GM19372 (cell line): ENCODE results near the gene ANKRD11.

Experiments used
- ATAC-seq: cut with Tn5 transposase; IDR thresholded peaks from one replicate; pipeline ENCODE4 v1.9.1; 2021; ENCODE audit warnings: mild to moderate bottlenecking, low read depth, moderate library complexity; ENCODE audit not compliant: unreplicated experiment

The ANKRD11 gene

DNA sequence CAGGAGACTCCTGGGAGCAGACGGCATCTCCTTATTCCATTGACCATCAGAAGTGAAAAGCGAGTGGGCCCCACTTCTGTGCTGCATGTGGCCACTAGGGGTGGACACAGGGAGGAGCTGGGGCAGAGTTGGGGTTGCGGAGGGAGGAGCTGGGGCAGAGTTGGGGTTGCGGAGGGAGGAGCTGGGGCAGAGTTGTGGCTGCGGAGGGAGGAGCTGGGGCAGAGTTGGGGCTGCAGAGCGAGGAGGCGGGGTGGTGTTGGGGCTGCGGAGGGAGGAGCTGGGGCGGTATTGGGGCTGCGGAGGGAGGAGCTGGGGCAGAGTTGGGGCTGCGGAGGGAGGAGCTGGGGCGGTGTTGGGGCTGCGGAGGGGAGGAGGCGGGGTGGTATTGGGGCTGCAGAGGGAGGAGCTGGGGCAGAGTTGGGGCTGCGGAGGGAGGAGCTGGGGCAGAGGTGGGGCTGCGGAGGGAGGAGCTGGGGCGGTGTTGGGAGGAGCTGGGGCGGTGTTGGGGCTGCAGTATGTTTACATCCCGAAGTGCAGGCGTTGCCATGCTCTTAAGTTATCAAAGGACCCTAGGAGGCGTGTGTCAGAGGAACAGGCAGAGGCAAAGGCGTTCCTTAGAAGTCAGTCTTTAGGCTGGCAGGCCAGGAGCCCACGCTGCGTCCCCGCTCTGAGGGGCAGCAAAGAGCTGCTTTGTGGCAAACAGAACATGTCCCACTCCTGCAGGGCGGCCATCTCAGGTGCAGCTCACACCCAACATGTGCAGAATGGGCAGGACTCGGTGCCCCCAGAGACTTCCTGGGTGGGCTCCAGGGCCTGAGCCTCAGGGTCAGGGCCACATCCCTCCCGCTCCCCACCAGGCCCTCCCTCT lies 196.9 kb downstream of the ANKRD11 start:
- no peak for ATAC-seq

DNA sequence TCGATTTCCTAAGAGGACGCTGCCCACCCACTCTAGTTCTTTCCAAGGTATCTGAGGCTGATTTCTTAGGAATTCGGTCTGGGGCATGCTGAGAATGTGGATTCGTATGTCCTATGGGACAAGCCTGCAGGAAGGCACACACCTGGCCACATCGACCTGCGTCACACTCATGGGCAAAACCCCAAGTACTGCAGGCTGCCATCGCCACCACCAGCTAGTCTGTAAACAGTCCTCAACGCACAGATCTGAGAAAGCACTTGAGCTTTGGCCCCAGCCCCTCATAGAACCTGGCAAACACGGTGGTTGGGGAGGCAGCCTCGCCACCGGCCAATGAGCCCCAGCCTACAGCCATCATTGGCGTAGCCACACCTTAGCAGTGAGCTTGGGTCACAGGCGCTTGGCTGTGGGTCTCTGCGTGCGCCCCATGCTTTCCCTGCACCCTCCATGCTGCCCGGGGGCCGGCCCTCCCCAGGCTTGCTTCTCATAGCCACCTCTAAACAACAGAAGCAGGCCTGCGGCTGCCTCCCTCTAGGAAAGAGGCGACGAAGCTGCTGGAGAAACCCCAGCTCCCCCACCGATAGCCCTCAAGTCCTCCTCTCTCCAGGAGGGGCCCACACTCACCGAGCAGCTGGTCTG lies 197.8 kb downstream of the ANKRD11 start:
- no peak for ATAC-seq

- ATAC-seq = no peak
Measured at GRCh38 chr16:89291776-89292175, 198.6 kb downstream of the ANKRD11 start.

- ATAC-seq = no peak
Measured at GRCh38 chr16:89291363-89291762, 199.0 kb downstream of the ANKRD11 start.

DNA sequence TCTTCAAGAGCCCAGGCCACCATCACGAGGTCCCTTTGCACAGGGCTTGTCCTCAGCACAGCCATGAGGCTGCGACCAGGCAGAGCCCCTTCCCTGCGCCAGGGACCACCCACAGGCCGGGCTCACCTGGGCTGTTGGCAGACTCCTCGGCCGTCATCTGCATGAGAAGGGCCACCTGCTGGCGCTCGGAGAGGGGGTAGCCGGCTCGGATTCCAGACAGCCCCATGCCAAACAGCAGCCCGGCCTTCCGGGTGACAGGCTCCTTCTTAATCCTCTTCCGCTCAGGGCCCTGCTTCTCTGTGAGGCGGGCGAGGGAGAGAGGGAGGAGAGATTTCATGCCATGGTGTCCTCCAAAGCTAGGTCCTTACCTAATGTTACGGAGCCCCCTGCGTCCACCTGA lies 199.5 kb downstream of the ANKRD11 start:
- ATAC-seq = no peak

DNA sequence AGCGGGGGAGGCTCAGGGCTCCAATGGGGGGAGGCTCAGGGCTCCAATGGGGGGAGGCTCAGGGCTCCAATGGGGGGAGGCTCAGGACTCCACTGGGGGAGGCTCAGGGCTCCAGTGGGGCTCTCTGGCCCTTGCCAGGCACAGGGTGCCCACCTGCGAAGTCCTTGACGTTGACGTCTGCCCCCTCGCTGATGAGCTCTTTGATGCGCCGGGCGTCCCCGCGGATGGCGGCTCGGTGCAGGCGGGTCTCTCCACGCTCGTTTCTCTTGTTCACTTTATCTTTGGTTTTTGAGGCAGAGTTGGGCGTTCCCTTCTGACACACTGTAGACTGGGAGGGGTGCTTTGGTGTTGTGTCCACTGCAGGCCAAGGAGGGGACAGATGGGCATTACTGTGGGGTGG lies 199.9 kb downstream of the ANKRD11 start:
- no peak for ATAC-seq

DNA sequence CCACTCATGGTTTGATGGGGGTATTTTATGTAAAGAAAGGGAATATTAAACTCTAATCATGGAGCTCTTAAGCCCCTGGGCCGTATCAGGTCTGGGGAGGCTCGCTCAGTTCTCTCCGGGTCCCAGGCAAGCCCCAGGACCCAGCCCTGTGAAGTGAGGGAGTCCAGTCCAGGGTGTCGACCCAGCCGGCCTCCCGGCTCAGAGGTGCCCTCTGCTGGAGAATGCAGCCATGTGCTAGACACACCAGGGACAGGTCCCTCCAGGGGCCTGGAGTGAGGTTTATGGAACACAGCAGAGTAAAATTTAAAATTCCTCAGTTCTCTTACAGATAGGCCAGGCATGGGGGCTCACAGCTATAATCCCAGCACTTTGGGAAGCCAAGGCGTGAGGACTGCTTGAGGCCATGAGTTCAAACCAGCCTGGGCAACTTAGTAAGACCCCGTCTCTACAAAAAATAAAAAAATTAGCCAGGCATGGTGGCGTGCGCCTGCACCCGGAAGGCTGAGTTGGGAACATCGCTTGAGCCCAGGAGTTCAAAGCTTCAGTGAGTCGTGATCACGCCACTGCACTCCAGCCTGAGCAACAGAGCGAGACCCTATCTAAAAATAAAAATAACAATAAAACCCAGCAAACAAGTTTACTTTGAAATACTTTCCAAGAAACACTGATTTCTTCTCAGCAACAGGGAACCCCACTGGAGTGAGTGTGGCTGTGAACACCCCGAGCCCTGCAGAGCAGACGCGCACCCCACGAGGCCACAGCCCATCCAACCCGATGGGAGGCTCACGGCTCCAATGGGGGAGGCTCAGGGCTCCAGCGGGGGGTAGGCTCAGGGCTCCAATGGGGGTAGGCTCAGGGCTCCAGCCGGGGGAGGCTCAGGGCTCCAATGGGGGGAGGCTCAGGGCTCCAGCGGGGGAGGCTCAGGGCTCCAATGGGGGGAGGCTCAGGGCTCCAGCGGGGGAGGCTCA lies 200.6 kb downstream of the ANKRD11 start:
- ATAC-seq = no peak

GRCh38 chr16:89288966-89289365 lies 201.4 kb downstream of the ANKRD11 start:
- no peak for ATAC-seq

DNA sequence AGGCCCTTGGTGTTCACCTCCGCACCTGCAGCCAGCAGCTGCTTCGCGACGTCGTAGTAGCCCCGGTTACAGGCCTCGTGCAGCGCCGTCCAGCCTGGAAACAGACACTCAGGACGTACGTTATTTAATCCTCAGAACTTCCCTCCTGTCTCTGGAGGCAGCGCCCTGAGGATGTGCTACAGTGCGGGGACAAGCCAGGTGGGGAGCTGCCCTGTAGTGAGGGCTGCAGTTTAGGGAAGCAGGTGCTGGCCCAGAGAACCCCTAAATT lies 201.8 kb downstream of the ANKRD11 start:
- no peak for ATAC-seq

DNA sequence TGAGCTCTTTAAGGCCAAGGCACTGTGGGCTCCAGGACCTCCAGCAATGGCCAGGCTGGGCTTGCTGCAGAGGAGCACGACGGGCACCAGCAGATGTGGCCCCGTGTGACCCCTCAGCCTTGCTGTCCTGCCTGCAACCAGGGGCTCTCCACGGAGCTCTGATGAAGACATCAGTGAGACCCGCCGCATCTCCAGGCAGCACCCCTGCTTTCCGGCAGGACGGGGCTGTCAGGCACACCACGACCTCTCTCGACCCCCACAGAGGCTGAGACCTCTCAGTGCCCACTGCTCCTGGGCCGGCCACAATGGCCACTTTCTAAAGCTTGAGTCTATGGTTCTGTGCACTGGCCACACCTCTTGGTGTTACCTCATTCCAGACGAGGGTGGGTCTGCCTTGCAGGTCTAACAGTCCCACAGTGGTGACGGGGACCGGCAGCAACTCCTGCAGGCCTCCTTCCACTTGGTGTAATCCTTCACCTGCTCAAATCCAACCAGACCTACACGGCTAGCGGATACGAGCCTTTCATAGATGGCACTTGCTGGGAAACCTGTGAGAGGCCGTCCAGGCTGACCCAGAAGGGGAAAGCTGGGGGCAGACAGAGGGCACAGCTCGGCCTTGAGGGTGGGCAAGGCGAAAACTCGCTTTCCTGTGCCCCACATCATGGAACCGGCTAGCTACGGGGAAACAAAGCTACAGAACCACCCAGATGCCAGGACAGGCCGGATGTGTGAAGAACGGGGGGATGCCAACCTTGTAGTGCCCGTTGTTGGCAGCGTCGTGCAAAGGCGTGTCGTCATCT lies 202.4 kb downstream of the ANKRD11 start:
- no peak for ATAC-seq

- ATAC-seq = no peak
Measured at GRCh38 chr16:89286096-89286495, 204.3 kb downstream of the ANKRD11 start.

GRCh38 chr16:89285381-89285780 lies 205.0 kb downstream of the ANKRD11 start:
- ATAC-seq = no peak

DNA sequence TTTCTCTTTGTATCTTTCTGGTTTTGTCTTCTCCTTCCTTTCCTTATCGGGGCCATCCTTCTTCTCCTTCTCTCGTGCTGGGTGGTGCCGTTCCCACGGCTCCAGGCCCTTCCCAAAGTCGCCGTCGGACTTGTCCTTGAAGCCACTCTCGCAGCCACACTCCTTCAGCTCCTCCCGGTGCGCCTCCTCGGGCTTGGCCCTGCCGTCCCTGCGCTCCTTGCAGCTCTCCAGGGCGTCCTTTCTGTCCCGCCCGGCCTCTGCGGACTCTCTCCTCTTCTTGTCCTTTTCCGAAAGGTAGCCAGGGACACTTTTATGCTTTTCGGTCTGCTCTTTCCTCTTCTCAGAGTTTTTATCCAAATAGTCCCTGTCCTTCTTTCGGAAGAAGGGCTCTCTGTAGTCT lies 206.9 kb downstream of the ANKRD11 start:
- ATAC-seq = no peak

GRCh38 chr16:89282523-89282922 lies 207.8 kb downstream of the ANKRD11 start:
- ATAC-seq = no peak

GRCh38 chr16:89281829-89282228 lies 208.5 kb downstream of the ANKRD11 start:
- no peak for ATAC-seq

DNA sequence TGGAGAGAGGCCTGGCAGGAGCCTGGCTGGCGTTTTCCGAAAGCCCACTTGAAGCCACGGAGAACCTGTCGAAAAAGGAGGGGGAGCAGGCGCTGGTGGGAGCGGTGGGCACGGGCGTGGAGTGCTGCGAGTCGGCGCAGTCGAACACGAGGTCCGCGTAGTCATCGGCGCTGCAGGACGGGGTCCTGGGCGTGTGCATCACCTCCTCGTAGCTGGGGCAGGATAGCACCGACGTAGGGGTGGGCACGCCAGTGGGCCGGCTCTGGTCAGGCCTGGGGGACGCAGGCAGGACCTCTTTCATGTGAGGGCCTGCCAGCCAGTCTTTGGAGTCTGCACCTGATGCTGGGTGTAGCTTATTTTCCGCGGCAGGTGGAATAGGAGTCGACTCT lies 209.2 kb downstream of the ANKRD11 start:
- ATAC-seq = no peak

GRCh38 chr16:89280546-89281188 lies 209.7 kb downstream of the ANKRD11 start:
- no peak for ATAC-seq

DNA sequence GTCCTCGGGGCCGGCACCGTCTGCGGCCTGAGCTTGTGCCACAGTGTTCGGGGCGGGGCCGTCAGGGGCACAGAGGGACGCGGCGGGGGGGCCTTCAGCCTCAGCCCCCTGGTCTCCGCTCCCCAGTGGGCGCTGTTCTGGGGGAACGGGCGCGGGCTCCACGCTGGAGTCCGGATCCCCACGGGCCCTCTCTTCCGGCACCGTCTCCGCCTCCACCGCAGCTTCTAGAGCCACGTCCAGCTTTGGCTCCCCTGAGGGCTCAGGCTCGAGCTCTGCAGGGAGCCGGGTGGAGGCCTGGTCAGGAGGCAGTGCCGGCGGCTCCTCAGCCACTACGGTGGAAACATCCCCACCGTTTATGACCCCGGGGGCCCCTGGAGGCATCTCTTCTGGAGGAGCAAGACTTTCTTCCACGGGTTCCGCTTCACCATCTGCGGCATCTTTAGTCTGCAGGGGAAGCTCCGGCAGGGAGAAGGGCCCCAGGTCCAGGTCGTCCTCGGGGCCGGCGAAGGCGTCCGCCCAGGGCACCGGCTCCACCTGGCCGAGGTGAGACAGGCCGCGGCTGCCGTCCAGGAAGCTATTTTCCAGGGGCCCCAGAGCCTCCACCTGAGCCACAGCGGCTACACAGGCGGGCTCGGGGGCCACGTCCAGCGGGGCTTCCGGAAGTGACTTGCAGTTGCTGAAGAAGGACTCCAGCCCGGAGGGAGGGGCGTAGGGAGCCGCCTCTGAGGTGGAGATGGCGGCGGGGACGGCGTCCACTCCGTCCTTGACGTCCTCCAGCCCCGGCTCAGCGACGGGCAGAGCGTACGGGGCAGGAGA lies 210.5 kb downstream of the ANKRD11 start:
- no peak for ATAC-seq
